K562 (cell line): ENCODE measurements around the gene MBD3. TPM values are rescaled to one million over a fixed set of nuclear protein-coding genes. Genes with fewer than 3 reads are reported as not detected.

Experiments
- ATAC-seq: fragments of 200-7000 bp; cut with Tn5 transposase; 3 replicates; pipeline ENCODE4 v1.9.1; 2020; ENCODE audit warnings: moderate library complexity
- BruUV-seq: library from RNA; stranded (reverse); fragments of 400-500 nt; replicated peaks from 2 replicates; lab custom pipeline; 2021; lab: Mats Ljungman, UMichigan
- CTCF ChIA-PET: fragments of 300-600 bp; formaldehyde crosslinking; extraction: SDS; loops from one replicate; lab custom pipeline; 2021; ENCODE audit warnings: low intra/inter-chr PET ratio; lab: Yijun Ruan, JAX
- POLR2A ChIA-PET: fragments of 300-600, 350-650 bp; sonication (Branson Sonifier 250); formaldehyde crosslinking; extraction: SDS; loops from one replicate; lab custom pipeline; 2021; ENCODE audit warnings: antibody characterized with exemption, inconsistent platforms; lab: Yijun Ruan, JAX
- DNase-seq, 4 experiments: peaks; one replicate each; pipeline versions ENCODE4 v3.0.0 to v3.0.0-alpha.2; 2011 to 2018; ENCODE audit warnings: low spot score in 3 of 4, mixed read lengths in 3 of 4; ENCODE audit errors: extremely low read depth in 1 of 4
- FAIRE-seq: peaks from 2 replicates; lab custom pipeline; 2011; peaks lifted over from hg19 to GRCh38; lab: Jason Lieb, UNC
- H2AFZ ChIP-seq: 2 replicates; pipeline ENCODE4 v1.6.0; 2011; ENCODE audit warnings: low read depth, low read length, control low read depth, inconsistent platforms
- H3K27ac ChIP-seq: fragments of 200-600 bp; 3 replicates; pipeline ENCODE4 v1.8.0; 2011; ENCODE audit warnings: low read depth, mild to moderate bottlenecking, control low read depth, inconsistent platforms, low read length, moderate library complexity, mixed read lengths; ENCODE audit errors: extremely low read depth
- H3K27me3 ChIP-seq, 2 experiments: fragments of 300-600 bp in 1 of 2; 2 replicates in 1 of 2; 3 replicates in 1 of 2; pipeline versions ENCODE4 v1.6.0 to v1.8.0; 2011; ENCODE audit warnings: inconsistent platforms in 2 of 2, low read length in 2 of 2, mild to moderate bottlenecking in 1 of 2, mixed read lengths in 1 of 2, moderate library complexity in 1 of 2; ENCODE audit not compliant: control insufficient read depth in 2 of 2, insufficient read depth in 2 of 2
- H3K36me3 ChIP-seq: fragments of 300-600 bp; 3 replicates; pipeline ENCODE4 v1.8.0; 2011; ENCODE audit warnings: mild to moderate bottlenecking, low read length, inconsistent platforms; ENCODE audit not compliant: control insufficient read depth, insufficient read depth
- H3K4me1 ChIP-seq, 2 experiments: fragments of 200-600 bp in 1 of 2; replicated peaks in 1 of 2; 2 replicates in 1 of 2; 3 replicates in 1 of 2; pipeline versions ENCODE4 v1.5.1 to v1.8.0; 2011; ENCODE audit warnings: inconsistent platforms in 2 of 2, low read length in 2 of 2, mild to moderate bottlenecking in 1 of 2, mixed read lengths in 1 of 2, moderate library complexity in 1 of 2; ENCODE audit not compliant: control insufficient read depth in 2 of 2, insufficient read depth in 2 of 2
- H3K4me2 ChIP-seq: 2 replicates; pipeline ENCODE4 v1.6.1; 2011; ENCODE audit warnings: low read length, control low read depth, inconsistent platforms, mixed read lengths; ENCODE audit not compliant: insufficient read depth
- H3K4me3 ChIP-seq: fragments of 200-600 bp; sonication (generic), shearing (Covaris generic); 2 replicates; pipeline ENCODE4 v1.5.1; 2016; ENCODE audit warnings: control low read depth, inconsistent platforms
- H3K79me2 ChIP-seq: fragments of 200-600 bp; 3 replicates; pipeline ENCODE4 v1.8.0; 2011; ENCODE audit warnings: low read length, inconsistent platforms; ENCODE audit not compliant: control insufficient read depth, insufficient read depth
- H3K9ac ChIP-seq, 2 experiments: 2 replicates each; pipeline versions ENCODE4 v1.6.0 to v1.6.1; 2011; ENCODE audit warnings: low read depth in 2 of 2, low read length in 2 of 2, control low read depth in 1 of 2, inconsistent platforms in 1 of 2, mild to moderate bottlenecking in 1 of 2, mixed read lengths in 1 of 2; ENCODE audit not compliant: insufficient read depth in 1 of 2
- H3K9me1 ChIP-seq: one replicate; pipeline ENCODE4 v1.6.0; 2011; ENCODE audit warnings: inconsistent platforms, mild to moderate bottlenecking, low read length, moderate library complexity; ENCODE audit not compliant: control insufficient read depth, insufficient read depth
- H3K9me3 ChIP-seq: replicated peaks from 2 replicates; pipeline ENCODE4 v1.5.1; 2011; ENCODE audit warnings: low read depth, low read length, inconsistent platforms; ENCODE audit not compliant: control insufficient read depth, insufficient read depth
- H4K20me1 ChIP-seq: replicated peaks from 2 replicates; pipeline ENCODE4 v1.6.1; 2011; ENCODE audit warnings: low read length, inconsistent platforms, mixed read lengths; ENCODE audit not compliant: control insufficient read depth, insufficient read depth
- CEBPB ChIP-seq: fragments of 450-650 bp; IDR thresholded peaks from 2 replicates; pipeline ENCODE4 v1.6.1; 2016; ENCODE audit warnings: missing genetic modification characterization, missing compliant biosample characterization
- NR3C1 ChIP-seq: sonication (generic); formaldehyde crosslinking; IDR thresholded peaks from 2 replicates; pipeline ENCODE4 v1.8.1; 2022; ENCODE audit warnings: missing genetic modification reagents
- POLR2G ChIP-seq: fragments of 200-400 bp; formaldehyde crosslinking; IDR thresholded peaks from 2 replicates; pipeline ENCODE4 v1.6.1; 2017; ENCODE audit warnings: low read depth, mild to moderate bottlenecking, antibody characterized with exemption, low read length, moderate library complexity
- SIN3A ChIP-seq, 2 experiments: fragments of 150-350 bp in 1 of 2; IDR thresholded peaks; 2 replicates each; pipeline ENCODE4 v1.6.1; 2011 to 2016; ENCODE audit warnings: borderline replicate concordance in 2 of 2, low read depth in 2 of 2, low read length in 2 of 2, mild to moderate bottlenecking in 2 of 2, moderate library complexity in 2 of 2; ENCODE audit not compliant: control insufficient read depth in 1 of 2
- TCF7 ChIP-seq: sonication (generic); IDR thresholded peaks from 2 replicates; pipeline ENCODE4 v1.6.1; 2016; ENCODE audit warnings: antibody characterized with exemption, borderline replicate concordance
- TSC22D4 ChIP-seq: fragments of 450-650 bp; IDR thresholded peaks from 2 replicates; pipeline ENCODE4 v1.6.1; 2016; ENCODE audit warnings: missing genetic modification characterization, missing biosample characterization, control low read depth
- ZNF717 ChIP-seq: fragments of 250-450 bp; sonication (Bioruptor Pico); IDR thresholded peaks from 2 replicates; pipeline ENCODE4 v1.5.0; 2021
- WGBS: fragments of 100-300 bp; shearing (Covaris generic); methylation state at CpG from one replicate; pipeline ENCODE4 v1.1.6; 2016; ENCODE audit warnings: low coverage, mixed read lengths; ENCODE audit not compliant: insufficient coverage; ENCODE audit errors: missing lambda C conversion rate; 5-methylcytosine and 5-hydroxymethylcytosine counted together
- in situ Hi-C: fragments of 300-500 bp; cut with MboI; formaldehyde crosslinking; loops from 4 replicates; pipeline ENCODE4 v1.15.0; 2018; ENCODE audit warnings: inconsistent platforms, mixed read lengths
- intact Hi-C: fragments of 100-400 bp; cut with micrococcal nuclease; formaldehyde crosslinking; loops from 2 replicates; pipeline ENCODE4 v1.14.2; 2022
- polyA plus RNA-seq, 8 experiments: library from polyadenylated mRNA; depleted of rRNA in 4 of 8; stranded (reverse) in 5 of 8; unstranded in 3 of 8; fragments of >200 nt; fragmentation: Nextera tagmentation in 2 of 8; fragmentation: Illumina TruSeq in 1 of 8; extraction: Ambion mirVana in 2 of 8; extraction: Trizol in 1 of 8; gene quantifications; 2 replicates each; pipeline versions ENCODE4 v1.2.1 to v1.2.3, GENCODE V29; 2011 to 2014; ENCODE audit warnings: inconsistent platforms in 1 of 8, missing spikeins in 1 of 8
- total RNA-seq, 7 experiments: library from RNA; depleted of rRNA in 6 of 7; stranded (reverse); fragments of >200 nt in 6 of 7; fragmentation: Illumina TruSeq in 2 of 7; extraction: Trizol in 2 of 7; gene quantifications; 2 replicates each; pipeline versions ENCODE4 v1.2.1 to v1.2.3, GENCODE V29; 2011 to 2021; ENCODE audit warnings: low replicate concordance in 1 of 7
- TF ChIP-seq, protein P1 (sequence below): IDR thresholded peaks from 2 replicates; pipeline ENCODE4 v1.6.1; 2012; ENCODE audit warnings: low read depth, low read length, improper control_type of control experiment, borderline replicate concordance
- TF ChIP-seq, protein P2 (sequence below): fragments of 450-650 bp; IDR thresholded peaks from 2 replicates; pipeline ENCODE4 v1.6.1; 2017; ENCODE audit warnings: antibody characterized with exemption

Gene MBD3
- total and polyA plus RNA-seq, 9 of the 15 experiments (the other 6 are each of a cell fraction or from before 2014, with no cell fraction given) = 0.24 to 137 (median 30.9) TPM

DNA sequence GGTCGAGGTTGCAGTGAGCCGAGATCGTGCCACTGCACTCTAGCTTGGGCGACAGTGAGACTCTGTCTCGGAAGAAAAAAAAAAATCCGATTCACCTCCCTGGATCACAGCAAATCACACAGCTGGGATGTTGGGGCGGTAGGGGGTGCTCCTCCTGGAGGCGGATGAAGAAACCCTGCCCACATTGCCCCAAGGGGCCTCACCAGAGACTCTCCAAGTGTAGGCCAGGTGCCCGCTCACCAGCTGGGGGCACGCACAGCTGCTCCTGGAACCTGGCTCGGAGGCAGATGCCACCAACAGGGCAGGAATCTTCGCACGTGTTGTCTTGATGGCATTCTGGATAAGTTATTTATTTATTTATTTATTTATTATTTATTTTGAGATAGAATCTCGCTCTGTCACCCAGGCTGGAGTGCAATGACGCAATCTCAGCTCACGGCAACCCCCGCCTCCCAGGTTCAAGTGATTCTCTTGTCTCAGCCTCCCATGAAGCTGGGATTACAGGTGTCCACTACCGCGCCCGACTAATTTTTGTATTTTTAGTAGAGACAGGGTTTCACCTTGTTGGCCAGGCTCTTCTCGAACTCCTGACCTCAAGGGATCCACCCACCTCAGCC is 9.5 kb upstream of the MBD3 start:
- no peak for FAIRE-seq
- intact Hi-C loops (loop anchor here (10.0 kb wide), 1 partner anchor 57 kb away; no protein-coding TSS in a partner anchor), in situ Hi-C loops (no loop called here)
- no peak for TF ChIP-seq NR3C1 (CRISPR knock-in tag)
- TF ChIP-seq, protein P1, sequence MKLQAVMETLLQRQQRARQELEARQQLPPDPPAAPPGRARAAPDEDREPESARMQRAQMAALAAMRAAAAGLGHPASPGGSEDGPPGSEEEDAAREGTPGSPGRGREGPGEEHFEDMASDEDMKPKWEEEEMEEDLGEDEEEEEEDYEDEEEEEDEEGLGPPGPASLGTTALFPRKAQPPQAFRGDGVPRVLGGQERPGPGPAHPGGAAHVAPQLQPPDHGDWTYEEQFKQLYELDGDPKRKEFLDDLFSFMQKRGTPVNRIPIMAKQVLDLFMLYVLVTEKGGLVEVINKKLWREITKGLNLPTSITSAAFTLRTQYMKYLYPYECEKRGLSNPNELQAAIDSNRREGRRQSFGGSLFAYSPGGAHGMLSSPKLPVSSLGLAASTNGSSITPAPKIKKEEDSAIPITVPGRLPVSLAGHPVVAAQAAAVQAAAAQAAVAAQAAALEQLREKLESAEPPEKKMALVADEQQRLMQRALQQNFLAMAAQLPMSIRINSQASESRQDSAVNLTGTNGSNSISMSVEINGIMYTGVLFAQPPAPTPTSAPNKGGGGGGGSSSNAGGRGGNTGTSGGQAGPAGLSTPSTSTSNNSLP = no peak
- TF ChIP-seq SIN3A (IDR thresholded peaks at IDR 0.05; ENCODE audit: borderline replicate concordance in 2 of 2, control insufficient read depth in 1 of 2, low read depth in 2 of 2, low read length in 2 of 2) = no peak
- no peak for TF ChIP-seq TSC22D4 (tag)
- TF ChIP-seq CEBPB (tag) = peak; percentile 69
- no peak for TF ChIP-seq TCF7
- TF ChIP-seq, protein P2, sequence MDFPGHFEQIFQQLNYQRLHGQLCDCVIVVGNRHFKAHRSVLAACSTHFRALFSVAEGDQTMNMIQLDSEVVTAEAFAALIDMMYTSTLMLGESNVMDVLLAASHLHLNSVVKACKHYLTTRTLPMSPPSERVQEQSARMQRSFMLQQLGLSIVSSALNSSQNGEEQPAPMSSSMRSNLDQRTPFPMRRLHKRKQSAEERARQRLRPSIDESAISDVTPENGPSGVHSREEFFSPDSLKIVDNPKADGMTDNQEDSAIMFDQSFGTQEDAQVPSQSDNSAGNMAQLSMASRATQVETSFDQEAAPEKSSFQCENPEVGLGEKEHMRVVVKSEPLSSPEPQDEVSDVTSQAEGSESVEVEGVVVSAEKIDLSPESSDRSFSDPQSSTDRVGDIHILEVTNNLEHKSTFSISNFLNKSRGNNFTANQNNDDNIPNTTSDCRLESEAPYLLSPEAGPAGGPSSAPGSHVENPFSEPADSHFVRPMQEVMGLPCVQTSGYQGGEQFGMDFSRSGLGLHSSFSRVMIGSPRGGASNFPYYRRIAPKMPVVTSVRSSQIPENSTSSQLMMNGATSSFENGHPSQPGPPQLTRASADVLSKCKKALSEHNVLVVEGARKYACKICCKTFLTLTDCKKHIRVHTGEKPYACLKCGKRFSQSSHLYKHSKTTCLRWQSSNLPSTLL = no peak
- no peak for TF ChIP-seq ZNF717 (CRISPR knock-in tag)
- no peak for TF ChIP-seq POLR2G

More for the DNA sequence above, 9.5 kb upstream of the MBD3 start:
- no peak for ATAC-seq
- no TSS peak for BruUV-seq
- Histone ChIP-seq H3K79me2 (peaks cover 71% of the 10 kb centered on the region), H3K36me3 (peaks cover 56% of the 10 kb centered on the region), H3K9ac (no peak overlapping the region), H3K27ac (peak overlapping the region; percentile 60; the same call in 1 of the 3 replicates), H3K9me3 (no peaks in the 10 kb centered on the region), H2AFZ (no peak overlapping the region), H3K4me3 (no peak overlapping the region), H3K9me1 (peaks cover 3% of the 10 kb centered on the region), H3K4me1 (peaks cover 29 to 77% of the 10 kb centered on the region in 2 experiments), H3K4me2 (peak overlapping the region; percentile 12; the same call in 1 of the 2 replicates), H3K27me3 (no peaks in the 10 kb centered on the region), H4K20me1 (peaks cover 18% of the 10 kb centered on the region)
- WGBS = 79% methylated on average over 21 of the region's 21 CpGs
- ChIA-PET CTCF (no interaction called here), POLR2A (interaction anchor here (0.7 to 3.2 kb wide), 2 partner anchors 12 to 239 kb away, joined by 5 to 17 read pairs; no protein-coding TSS in a partner anchor)
- DNase-seq = no peak
